Activated B cell treated with CpG ODN at 0.5 μM for 24 hours (primary cell): ENCODE measurements around the gene SLC52A3. TPM values are rescaled to one million over a fixed set of nuclear protein-coding genes. Genes with fewer than 3 reads are reported as not detected.

Experiments
- ATAC-seq: fragments of 200-7000 bp; cut with Tn5 transposase; one replicate; pipeline ENCODE4 v1.10.0; 2021; ENCODE audit warnings: low read depth, mild to moderate bottlenecking, moderate library complexity
- CTCF ChIA-PET: fragments of 350-600 bp; sonication (Branson Sonifier 250); formaldehyde crosslinking; loops from one replicate; lab custom pipeline; 2021; ENCODE audit warnings: antibody characterized with exemption; lab: Charles Lee
- POLR2A ChIA-PET: fragments of 350-600 bp; sonication (Branson Sonifier 250); formaldehyde crosslinking; loops from one replicate; lab custom pipeline; 2021; ENCODE audit warnings: antibody characterized with exemption; lab: Charles Lee
- DNase-seq: peaks from one replicate; pipeline ENCODE4 v3.0.0; 2022
- H3K27ac Mint-ChIP-seq: one replicate; pipeline ENCODE4 v1.8.0; 2020; ENCODE audit warnings: mixed read lengths
- H3K27me3 Mint-ChIP-seq: one replicate; pipeline ENCODE4 v1.8.0; 2021; ENCODE audit warnings: mixed read lengths
- H3K36me3 Mint-ChIP-seq: one replicate; pipeline ENCODE4 v1.8.0; 2021; ENCODE audit warnings: low read depth, mixed read lengths
- H3K4me1 Mint-ChIP-seq: one replicate; pipeline ENCODE4 v1.8.0; 2021; ENCODE audit warnings: mixed read lengths
- H3K4me3 Mint-ChIP-seq: one replicate; pipeline ENCODE4 v1.8.0; 2020; ENCODE audit warnings: mild to moderate bottlenecking, mixed read lengths
- H3K9me3 Mint-ChIP-seq: one replicate; pipeline ENCODE4 v1.8.0; 2020; ENCODE audit warnings: mixed read lengths
- intact Hi-C: fragments of 100-400 bp; cut with micrococcal nuclease; formaldehyde crosslinking; loops from one replicate; pipeline ENCODE4 v1.15.1; 2024
- total RNA-seq: library from RNA; stranded (reverse); gene quantifications from 2 replicates; pipeline ENCODE4 v1.2.3, GENCODE V29; 2022
- TF ChIP-seq, protein P1 (sequence below): fragments of 200-600 bp; IDR thresholded peaks from one replicate; pipeline ENCODE4 v1.8.0; 2022; ENCODE audit warnings: antibody characterized with exemption, mild to moderate bottlenecking

SLC52A3 gene
- total RNA-seq, 1 donor from 2014 or later = not detected

- intact Hi-C loops = no loop called here
- Mint-ChIP-seq H3K27me3 (peaks cover 14% of the 10 kb centered on the region), H3K27ac (no peak overlapping the region), H3K36me3 (no peaks in the 10 kb centered on the region), H3K4me1 (no peaks in the 10 kb centered on the region), H3K4me3 (no peak overlapping the region), H3K9me3 (peaks cover 2% of the 10 kb centered on the region)
- ATAC-seq (no peak), DNase-seq (no peak)
- CTCF ChIA-PET = no interaction called here
- POLR2A ChIA-PET = no interaction called here
- TF ChIP-seq, protein P1, sequence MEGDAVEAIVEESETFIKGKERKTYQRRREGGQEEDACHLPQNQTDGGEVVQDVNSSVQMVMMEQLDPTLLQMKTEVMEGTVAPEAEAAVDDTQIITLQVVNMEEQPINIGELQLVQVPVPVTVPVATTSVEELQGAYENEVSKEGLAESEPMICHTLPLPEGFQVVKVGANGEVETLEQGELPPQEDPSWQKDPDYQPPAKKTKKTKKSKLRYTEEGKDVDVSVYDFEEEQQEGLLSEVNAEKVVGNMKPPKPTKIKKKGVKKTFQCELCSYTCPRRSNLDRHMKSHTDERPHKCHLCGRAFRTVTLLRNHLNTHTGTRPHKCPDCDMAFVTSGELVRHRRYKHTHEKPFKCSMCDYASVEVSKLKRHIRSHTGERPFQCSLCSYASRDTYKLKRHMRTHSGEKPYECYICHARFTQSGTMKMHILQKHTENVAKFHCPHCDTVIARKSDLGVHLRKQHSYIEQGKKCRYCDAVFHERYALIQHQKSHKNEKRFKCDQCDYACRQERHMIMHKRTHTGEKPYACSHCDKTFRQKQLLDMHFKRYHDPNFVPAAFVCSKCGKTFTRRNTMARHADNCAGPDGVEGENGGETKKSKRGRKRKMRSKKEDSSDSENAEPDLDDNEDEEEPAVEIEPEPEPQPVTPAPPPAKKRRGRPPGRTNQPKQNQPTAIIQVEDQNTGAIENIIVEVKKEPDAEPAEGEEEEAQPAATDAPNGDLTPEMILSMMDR = no peak
Measured at GRCh38 chr20:766906-767305, 1.4 kb downstream of the SLC52A3 start.

DNA sequence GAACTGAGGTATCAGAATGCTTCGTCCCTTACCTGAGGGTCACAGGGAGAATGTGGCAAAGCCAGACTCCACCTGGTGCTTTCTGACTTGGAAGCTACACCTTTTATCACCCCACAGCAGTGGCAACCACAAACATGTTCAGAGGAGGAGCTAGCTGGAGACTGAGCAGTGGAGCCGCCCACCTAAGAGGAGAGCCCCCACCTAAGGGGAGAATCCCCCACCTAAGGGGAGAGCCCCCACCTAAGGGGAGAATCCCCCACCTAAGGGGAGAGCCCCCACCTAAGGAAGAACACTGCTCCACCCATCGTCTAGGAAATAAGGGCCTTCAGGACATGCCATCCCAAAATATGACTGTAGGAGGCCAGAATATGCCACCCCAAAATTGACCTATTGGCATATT lies 4.0 kb downstream of the SLC52A3 start:
- H3K4me3 Mint-ChIP-seq = no peak overlapping the region
- DNase-seq (no peak), ATAC-seq (no peak)
- H3K9me3 Mint-ChIP-seq = no peaks in the 10 kb centered on the region
- H3K4me1 Mint-ChIP-seq = no peaks in the 10 kb centered on the region
- POLR2A ChIA-PET = no interaction called here
- H3K27me3 Mint-ChIP-seq = peaks cover 5% of the 10 kb centered on the region
- no peaks in the 10 kb centered on the region for H3K36me3 Mint-ChIP-seq
- intact Hi-C loops = no loop called here
- TF ChIP-seq, protein P1 = no peak
- CTCF ChIA-PET = no interaction called here
- H3K27ac Mint-ChIP-seq = no peak overlapping the region

GRCh38 chr20:761418-762381 lies 6.6 kb downstream of the SLC52A3 start:
- intact Hi-C loops = no loop called here
- no peak for ATAC-seq
- H3K36me3 Mint-ChIP-seq = no peaks in the 10 kb centered on the region
- CTCF ChIA-PET = no interaction called here
- H3K4me1 Mint-ChIP-seq = no peaks in the 10 kb centered on the region
- peaks cover 13% of the 10 kb centered on the region for H3K27me3 Mint-ChIP-seq
- DNase-seq = no peak
- no peak overlapping the region for H3K4me3 Mint-ChIP-seq
- H3K27ac Mint-ChIP-seq = no peak overlapping the region
- H3K9me3 Mint-ChIP-seq = no peaks in the 10 kb centered on the region
- TF ChIP-seq, protein P1 = no peak
- POLR2A ChIA-PET = no interaction called here

- intact Hi-C loops = no loop called here
Measured at GRCh38 chr20:760751-761417, 7.4 kb downstream of the SLC52A3 start.

More at GRCh38 chr20:760751-761417, 7.4 kb downstream of the SLC52A3 start:
- CTCF ChIA-PET = no interaction called here
- H3K4me1 Mint-ChIP-seq = no peaks in the 10 kb centered on the region
- TF ChIP-seq, protein P1 = no peak
- no peaks in the 10 kb centered on the region for H3K36me3 Mint-ChIP-seq
- POLR2A ChIA-PET = no interaction called here
- no peak overlapping the region for H3K27ac Mint-ChIP-seq
- no peak for ATAC-seq
- H3K27me3 Mint-ChIP-seq = peaks cover 13% of the 10 kb centered on the region
- H3K4me3 Mint-ChIP-seq = no peak overlapping the region
- no peaks in the 10 kb centered on the region for H3K9me3 Mint-ChIP-seq
- no peak for DNase-seq
